T-helper 22 cell (primary cell): ENCODE results near the gene BDH1.
"Not testable (repeated sequence)": the region's sequence is repeated elsewhere in the genome, so short reads cannot be mapped to it uniquely, and the experiment has no call there.

Experiments used
- DNase-seq: peaks from one replicate; pipeline ENCODE4 v3.0.0-alpha.2; 2020; ENCODE audit warnings: low read depth

BDH1 gene

GRCh38 chr3:197484204-197484901 is 71.4 kb downstream of the BDH1 start:
- DNase-seq: no peak

GRCh38 chr3:197482001-197482400 is 73.8 kb downstream of the BDH1 start:
- no peak for DNase-seq

- no peak for DNase-seq
These were observed 75.4 kb downstream of the BDH1 start for GRCh38 chr3:197480320-197480719.

- no peak for DNase-seq
These were observed 76.8 kb downstream of the BDH1 start for GRCh38 chr3:197478746-197479668.

- not testable (repeated sequence) for DNase-seq
These were observed 78.0 kb downstream of the BDH1 start for GRCh38 chr3:197477816-197478215.

GRCh38 chr3:197475997-197476525 is 79.7 kb downstream of the BDH1 start:
- no peak for DNase-seq

- DNase-seq: no peak
These were observed 80.3 kb downstream of the BDH1 start for GRCh38 chr3:197475514-197475913.

GRCh38 chr3:197472151-197472550 is 83.6 kb downstream of the BDH1 start:
- DNase-seq: no peak

GRCh38 chr3:197471221-197472010 is 84.4 kb downstream of the BDH1 start:
- DNase-seq: no peak

- DNase-seq: no peak
These were observed 86.8 kb downstream of the BDH1 start for GRCh38 chr3:197468866-197469382.

- no peak for DNase-seq
These were observed 87.6 kb downstream of the BDH1 start for GRCh38 chr3:197468167-197468566.

GRCh38 chr3:197466586-197467399 is 89.0 kb downstream of the BDH1 start:
- DNase-seq: no peak

- DNase-seq: no peak
These were observed 89.7 kb downstream of the BDH1 start for GRCh38 chr3:197465996-197466549.

GRCh38 chr3:197465197-197465995 is 90.4 kb downstream of the BDH1 start:
- DNase-seq: no peak

GRCh38 chr3:197464794-197465193 is 91.0 kb downstream of the BDH1 start:
- DNase-seq: no peak

- no peak for DNase-seq
These were observed 92.5 kb downstream of the BDH1 start for GRCh38 chr3:197463279-197463678.

GRCh38 chr3:197462808-197463207 is 93.0 kb downstream of the BDH1 start:
- no peak for DNase-seq

GRCh38 chr3:197460639-197461038 is 95.1 kb downstream of the BDH1 start:
- DNase-seq: no peak

- no peak for DNase-seq
These were observed 95.8 kb downstream of the BDH1 start for GRCh38 chr3:197460002-197460401.
